ENCODE results near the gene ZNF136.

ZNF136 gene

GRCh38 chr19:12187625-12188024 is 24.7 kb downstream of the ZNF136 start:
- DNase-seq: no peak

DNA sequence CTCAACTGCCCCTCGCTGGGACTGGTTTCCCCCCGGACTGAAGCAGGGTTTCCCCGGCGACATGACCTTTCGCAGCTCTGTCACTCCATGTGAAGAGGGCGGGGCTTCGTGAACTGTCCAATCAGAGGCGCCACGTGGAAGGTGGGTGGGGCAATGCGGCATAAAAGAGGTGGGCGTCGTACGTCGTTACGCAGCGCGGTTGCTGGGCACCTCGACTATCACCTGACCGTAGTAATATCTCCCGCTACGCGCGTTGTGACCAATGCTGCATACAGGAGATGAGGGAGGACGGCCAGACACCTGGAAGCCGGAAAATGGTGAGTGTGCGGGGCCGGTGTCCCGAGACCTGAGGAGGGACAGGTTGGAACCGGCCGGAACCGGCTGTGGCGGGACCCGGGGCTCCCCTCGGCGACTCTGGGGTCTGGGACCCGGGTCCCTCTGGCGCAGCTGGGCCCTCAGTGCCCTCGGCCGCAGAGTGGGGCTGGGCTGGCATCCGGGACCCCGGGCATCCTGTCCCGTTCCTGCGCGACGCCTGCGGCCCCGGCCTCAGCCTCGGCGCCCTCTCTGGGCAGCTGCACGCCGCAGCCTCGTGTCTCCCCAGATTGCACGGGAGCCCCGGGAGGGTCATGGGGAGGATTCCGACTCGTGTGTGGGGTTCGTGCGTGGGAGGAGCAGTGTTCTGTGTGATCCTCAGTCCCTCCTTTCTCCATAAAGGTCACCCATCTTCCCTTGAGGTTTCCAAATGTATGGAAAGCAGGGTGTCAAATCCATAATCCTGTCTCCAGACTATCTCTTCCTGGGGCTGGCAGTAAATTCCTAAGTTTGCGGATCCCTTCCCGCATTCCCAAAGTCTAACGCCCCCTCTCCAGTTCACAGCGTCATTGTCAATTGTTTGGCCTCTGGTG is 32.2 kb downstream of the ZNF136 start:
- peak; percentile 6 to 94 (median 81) for DNase-seq

DNA sequence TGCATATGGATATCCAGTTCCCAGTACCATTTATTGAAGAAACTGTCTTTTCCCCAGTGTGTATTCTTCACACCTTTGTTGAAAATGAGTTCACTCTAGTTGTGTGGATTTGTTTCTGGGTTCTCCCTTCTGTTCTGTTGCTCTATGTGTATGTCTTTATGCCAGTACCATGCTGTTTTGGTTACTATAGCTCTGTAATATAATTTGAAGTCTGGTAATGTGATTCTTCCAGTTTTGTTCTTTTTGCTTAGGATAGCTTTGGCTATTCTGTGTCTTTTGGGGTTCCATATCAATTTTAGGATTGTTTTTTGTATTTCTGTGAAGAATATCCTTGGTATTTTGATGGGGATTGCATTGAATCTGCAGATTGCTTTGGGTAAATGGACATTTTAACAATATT is 35.2 kb downstream of the ZNF136 start:
- no peak for DNase-seq

GRCh38 chr19:12199757-12200419 is 37.0 kb downstream of the ZNF136 start:
- DNase-seq: no peak

GRCh38 chr19:12202250-12202649 is 39.4 kb downstream of the ZNF136 start:
- DNase-seq: no peak

DNA sequence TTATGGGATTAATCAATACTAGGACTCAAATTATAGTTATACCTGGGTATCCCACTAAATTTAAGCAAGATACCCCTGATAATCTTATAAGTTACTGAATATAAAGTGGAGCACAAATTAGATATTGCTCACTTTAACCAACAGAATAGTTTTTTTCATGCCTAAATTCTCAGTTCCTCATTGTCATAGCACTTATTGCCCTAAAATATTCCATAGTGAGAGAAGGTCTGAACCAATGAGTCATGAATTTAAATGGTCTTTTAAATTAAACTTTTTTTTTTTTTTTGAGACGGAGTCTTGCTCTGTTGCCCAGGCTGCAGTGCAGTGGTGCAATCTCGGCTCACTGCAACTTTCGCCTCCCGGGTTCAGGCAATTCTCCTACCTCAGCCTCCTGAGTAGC is 42.4 kb downstream of the ZNF136 start:
- DNase-seq: no peak

DNA sequence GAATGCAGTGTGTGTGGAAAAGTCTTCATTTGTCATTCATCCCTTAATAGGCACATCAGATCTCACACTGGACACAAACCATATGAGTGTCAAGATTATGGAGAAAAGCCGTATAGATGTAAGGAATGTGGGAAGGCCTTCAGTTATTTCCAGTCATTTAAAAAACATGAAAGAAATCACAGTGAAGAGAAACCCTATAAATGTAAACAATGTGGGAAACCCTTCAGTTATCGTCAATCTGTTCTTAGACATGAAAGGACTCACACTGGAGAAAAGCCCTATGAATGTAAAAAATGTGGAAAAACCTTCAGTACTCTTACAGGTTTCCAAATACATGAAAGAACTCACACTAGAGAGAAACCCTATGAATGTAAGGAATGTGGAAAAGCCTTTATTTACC is 45.3 kb downstream of the ZNF136 start:
- DNase-seq: no peak

GRCh38 chr19:12217332-12217731 is 54.4 kb downstream of the ZNF136 start:
- DNase-seq: no peak

- no peak for DNase-seq
Observed at GRCh38 chr19:12222980-12223630, 60.2 kb downstream of the ZNF136 start.

GRCh38 chr19:12224676-12225075 is 61.8 kb downstream of the ZNF136 start:
- no peak for DNase-seq

- DNase-seq: no peak
Observed at GRCh38 chr19:12229990-12230389, 67.1 kb downstream of the ZNF136 start.

GRCh38 chr19:12230751-12231733 is 68.1 kb downstream of the ZNF136 start:
- no peak for DNase-seq

DNA sequence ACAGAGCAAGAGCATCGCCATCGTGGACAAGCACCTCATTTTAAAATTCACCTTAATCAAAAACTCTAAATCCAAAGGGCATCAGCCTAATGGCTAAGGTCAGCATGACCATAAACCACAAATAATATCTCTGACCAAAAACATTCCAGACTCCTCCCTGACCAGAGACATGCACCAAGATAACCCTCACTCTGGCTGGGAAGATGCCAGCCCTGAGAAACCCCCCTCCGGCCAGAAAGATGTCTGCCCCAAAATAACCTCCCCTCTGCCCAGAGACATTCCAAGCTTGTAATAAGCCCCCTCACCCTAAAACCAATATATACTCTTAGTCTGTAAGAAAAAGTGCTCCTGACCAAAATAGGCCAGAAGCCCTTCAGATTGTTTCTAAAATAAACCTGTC is 70.1 kb downstream of the ZNF136 start:
- DNase-seq: no peak

DNA sequence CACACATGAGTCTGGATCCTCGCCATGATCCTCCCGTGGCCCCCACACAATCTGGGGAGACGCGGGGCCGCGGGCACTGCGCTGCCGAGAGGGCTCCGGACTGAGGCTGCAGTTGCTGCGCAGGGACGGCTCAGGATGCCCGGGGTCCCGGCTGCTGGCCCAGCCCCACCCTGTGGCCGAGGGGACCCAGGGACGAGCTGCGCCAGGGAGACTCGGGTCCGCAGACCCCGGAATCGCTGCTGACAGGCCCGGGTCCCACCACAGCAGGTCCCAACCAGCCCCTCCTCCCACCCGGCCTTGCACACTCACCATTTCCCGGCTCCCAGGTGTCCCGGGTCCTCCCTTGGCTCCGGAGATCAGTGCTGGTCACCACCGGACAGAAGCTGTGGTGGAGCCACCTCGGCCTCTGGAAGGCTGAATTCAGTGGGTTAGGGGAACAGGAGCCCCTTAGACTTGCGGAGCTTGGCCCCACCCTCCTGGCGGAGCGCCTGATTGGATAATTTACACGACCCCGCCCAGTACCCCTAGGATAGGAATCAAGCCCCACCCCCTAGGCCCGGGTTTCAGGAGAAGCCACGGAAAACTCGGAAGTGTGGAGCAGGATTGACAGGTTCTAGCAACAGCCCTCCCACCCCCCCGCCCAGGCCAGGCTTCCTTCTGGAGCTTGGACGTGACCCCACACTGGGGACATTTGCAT is 74.4 kb downstream of the ZNF136 start:
- DNase-seq: no peak

All from hypothalamus (tissue), 51 donors.